Central memory CD8-positive, alpha-beta T cell (primary cell): ENCODE results near the gene AP5B1.
"Not testable (repeated sequence)": the region's sequence is repeated elsewhere in the genome, so short reads cannot be mapped to it uniquely, and the experiment has no call there.

Experiments
- ATAC-seq: fragments of 150-1000 bp; cut with Tn5 transposase; replicated peaks from 2 replicates; pipeline ENCODE4 v1.10.0; 2022; ENCODE audit warnings: mild to moderate bottlenecking, moderate FRiP score, moderate number of reproducible peaks; ENCODE audit not compliant: poor library complexity, severe bottlenecking; ENCODE audit errors: extremely low read depth
- DNase-seq, 2 donors: peaks; one replicate each; pipeline ENCODE4 v3.0.0; 2021; ENCODE audit warnings: low spot score in 2 of 2
- H3K27ac Mint-ChIP-seq: one replicate; pipeline ENCODE4 v1.8.0; 2022; ENCODE audit warnings: low read depth, mild to moderate bottlenecking, moderate library complexity, mixed read lengths
- H3K27me3 Mint-ChIP-seq: one replicate; pipeline ENCODE4 v1.8.0; 2022; ENCODE audit warnings: mixed read lengths
- H3K36me3 Mint-ChIP-seq: one replicate; pipeline ENCODE4 v1.8.0; 2022; ENCODE audit warnings: mild to moderate bottlenecking, moderate library complexity, mixed read lengths; ENCODE audit not compliant: insufficient read depth
- H3K4me1 Mint-ChIP-seq: one replicate; pipeline ENCODE4 v1.8.0; 2022; ENCODE audit warnings: mixed read lengths
- H3K4me3 Mint-ChIP-seq: one replicate; pipeline ENCODE4 v1.8.0; 2022; ENCODE audit warnings: mild to moderate bottlenecking, moderate library complexity, mixed read lengths
- H3K9me3 Mint-ChIP-seq: one replicate; pipeline ENCODE4 v1.8.0; 2022; ENCODE audit warnings: mixed read lengths

AP5B1 gene

GRCh38 chr11:65744699-65745042 lies 36.1 kb downstream of the AP5B1 start:
- no peak for ATAC-seq
- H3K36me3 Mint-ChIP-seq: no peaks in the 10 kb centered on the region
- no peaks in the 10 kb centered on the region for H3K9me3 Mint-ChIP-seq
- no peak overlapping the region for H3K4me3 Mint-ChIP-seq
- peaks cover 58% of the 10 kb centered on the region for H3K27me3 Mint-ChIP-seq
- H3K4me1 Mint-ChIP-seq: no peaks in the 10 kb centered on the region
- no peak for DNase-seq
- H3K27ac Mint-ChIP-seq: no peak overlapping the region

GRCh38 chr11:65744026-65744698 lies 36.6 kb downstream of the AP5B1 start:
- Mint-ChIP-seq H3K4me3 (no peak overlapping the region), H3K9me3 (no peaks in the 10 kb centered on the region)

GRCh38 chr11:65743681-65744025 lies 37.1 kb downstream of the AP5B1 start:
- peaks cover 50% of the 10 kb centered on the region for H3K27me3 Mint-ChIP-seq
- DNase-seq (no peak), ATAC-seq (no peak)
- no peaks in the 10 kb centered on the region for H3K36me3 Mint-ChIP-seq
- H3K4me1 Mint-ChIP-seq: no peaks in the 10 kb centered on the region
- no peaks in the 10 kb centered on the region for H3K9me3 Mint-ChIP-seq
- H3K4me3 Mint-ChIP-seq: no peak overlapping the region
- no peak overlapping the region for H3K27ac Mint-ChIP-seq

More at GRCh38 chr11:65744026-65744698, 36.6 kb downstream of the AP5B1 start:
- Mint-ChIP-seq H3K36me3 (no peaks in the 10 kb centered on the region), H3K27me3 (peaks cover 54% of the 10 kb centered on the region), H3K27ac (no peak overlapping the region), H3K4me1 (no peaks in the 10 kb centered on the region)
- no peak for ATAC-seq
- no peak for DNase-seq

GRCh38 chr11:65742353-65742752 lies 38.4 kb downstream of the AP5B1 start:
- no peak overlapping the region for H3K4me3 Mint-ChIP-seq
- DNase-seq (no peak), ATAC-seq (no peak)
- H3K4me1 Mint-ChIP-seq: no peaks in the 10 kb centered on the region
- H3K27ac Mint-ChIP-seq: no peak overlapping the region
- no peaks in the 10 kb centered on the region for H3K36me3 Mint-ChIP-seq
- peaks cover 54% of the 10 kb centered on the region for H3K27me3 Mint-ChIP-seq
- no peaks in the 10 kb centered on the region for H3K9me3 Mint-ChIP-seq

GRCh38 chr11:65741185-65741584 lies 39.6 kb downstream of the AP5B1 start:
- Mint-ChIP-seq H3K9me3 (no peaks in the 10 kb centered on the region), H3K27ac (no peak overlapping the region), H3K27me3 (peaks cover 46% of the 10 kb centered on the region), H3K4me3 (no peak overlapping the region), H3K36me3 (no peaks in the 10 kb centered on the region), H3K4me1 (no peaks in the 10 kb centered on the region)
- no peak for DNase-seq
- ATAC-seq: no peak

GRCh38 chr11:65739022-65739421 lies 41.8 kb downstream of the AP5B1 start:
- Mint-ChIP-seq H3K27me3 (peaks cover 57% of the 10 kb centered on the region), H3K27ac (no peak overlapping the region), H3K4me1 (no peaks in the 10 kb centered on the region), H3K4me3 (no peak overlapping the region), H3K9me3 (no peaks in the 10 kb centered on the region), H3K36me3 (no peaks in the 10 kb centered on the region)
- ATAC-seq: no peak
- DNase-seq: no peak

GRCh38 chr11:65736810-65737209 lies 44.0 kb downstream of the AP5B1 start:
- Mint-ChIP-seq H3K9me3 (no peaks in the 10 kb centered on the region), H3K27me3 (peaks cover 52% of the 10 kb centered on the region)

GRCh38 chr11:65735111-65735510 lies 45.7 kb downstream of the AP5B1 start:
- not testable (repeated sequence) for H3K4me3 Mint-ChIP-seq, H3K9me3 Mint-ChIP-seq, H3K36me3 Mint-ChIP-seq, H3K27ac Mint-ChIP-seq, DNase-seq, ATAC-seq, H3K4me1 Mint-ChIP-seq
- H3K27me3 Mint-ChIP-seq: peaks cover 46% of the 10 kb centered on the region

More at GRCh38 chr11:65736810-65737209, 44.0 kb downstream of the AP5B1 start:
- Mint-ChIP-seq H3K36me3 (no peaks in the 10 kb centered on the region), H3K4me1 (no peaks in the 10 kb centered on the region), H3K4me3 (no peak overlapping the region), H3K27ac (no peak overlapping the region)
- DNase-seq: no peak
- ATAC-seq: no peak

- Mint-ChIP-seq H3K4me3 (no peak overlapping the region), H3K4me1 (no peaks in the 10 kb centered on the region), H3K9me3 (no peaks in the 10 kb centered on the region), H3K27me3 (peaks cover 43% of the 10 kb centered on the region), H3K36me3 (no peaks in the 10 kb centered on the region), H3K27ac (no peak overlapping the region)
- no peak for ATAC-seq
- no peak for DNase-seq
Observed at GRCh38 chr11:65730461-65730860, 50.3 kb downstream of the AP5B1 start.

- no peak overlapping the region for H3K27ac Mint-ChIP-seq
- ATAC-seq (no peak), DNase-seq (no peak)
- H3K36me3 Mint-ChIP-seq: no peaks in the 10 kb centered on the region
- H3K27me3 Mint-ChIP-seq: peaks cover 33% of the 10 kb centered on the region
- H3K9me3 Mint-ChIP-seq: no peaks in the 10 kb centered on the region
- no peaks in the 10 kb centered on the region for H3K4me1 Mint-ChIP-seq
- no peak overlapping the region for H3K4me3 Mint-ChIP-seq
Observed at GRCh38 chr11:65727865-65728264, 52.9 kb downstream of the AP5B1 start.

GRCh38 chr11:65726660-65727059 lies 54.1 kb downstream of the AP5B1 start:
- no peaks in the 10 kb centered on the region for H3K36me3 Mint-ChIP-seq
- H3K27me3 Mint-ChIP-seq: peaks cover 22% of the 10 kb centered on the region
- no peak overlapping the region for H3K27ac Mint-ChIP-seq
- H3K4me1 Mint-ChIP-seq: no peaks in the 10 kb centered on the region
- H3K4me3 Mint-ChIP-seq: no peak overlapping the region
- no peaks in the 10 kb centered on the region for H3K9me3 Mint-ChIP-seq
- ATAC-seq (no peak), DNase-seq (no peak)
